ENCODE data around the gene DYDC1. TPM values are rescaled to one million over a fixed set of nuclear protein-coding genes. Genes with fewer than 3 reads are reported as not detected.

Gene DYDC1
- total and polyA plus RNA-seq, 2 donors (not counting 3 experiments of a cell fraction or from before 2014, with no cell fraction given): not detected

GRCh38 chr10:80371467-80371866 is 14.9 kb upstream of the DYDC1 start:
- no peaks in the 10 kb centered on the region for H3K9me1 ChIP-seq (replicated peaks; ENCODE audit: control insufficient read depth, extremely low read depth, insufficient read depth, low read length)
- dilution Hi-C loops (cut with MboI; ENCODE audit: extremely low pct_ligation_motif_present, low sequenced_read_pairs): no loop called here

GRCh38 chr10:80365510-80365909 is 9.0 kb upstream of the DYDC1 start:
- Histone ChIP-seq H3K4me3 (replicated peaks in 1 of 3; ENCODE audit: insufficient read depth in 1 of 3, low read depth in 1 of 3, low read length in 3 of 3) (no peak overlapping the region), H4K20me1 (replicated peaks; ENCODE audit: control insufficient read depth, extremely low read depth, insufficient read depth, low read length) (no peaks in the 10 kb centered on the region), H3K4me1 (ENCODE audit: control insufficient read depth, extremely low read depth, insufficient read depth, low read length) (no peaks in the 10 kb centered on the region), H3K36me3 (ENCODE audit: control insufficient read depth in 2 of 2, extremely low read depth in 1 of 2, insufficient read depth in 2 of 2, low read length in 2 of 2) (no peaks in the 10 kb centered on the region), H3K9me1 (replicated peaks; ENCODE audit: control insufficient read depth, extremely low read depth, insufficient read depth, low read length) (no peaks in the 10 kb centered on the region), H3K27ac (ENCODE audit: insufficient read depth, low read depth, low read length) (no peak overlapping the region), H3K27me3 (ENCODE audit: control insufficient read depth in 2 of 2, insufficient read depth in 2 of 2, low read length in 2 of 2) (peaks cover 4 to 14% of the 10 kb centered on the region in 2 experiments), H2AFZ (ENCODE audit: low read depth, low read length) (no peak overlapping the region), H3K9ac (replicated peaks; ENCODE audit: extremely low read depth, insufficient read depth, low read length) (no peak overlapping the region), H3K9me3 (replicated peaks; ENCODE audit: control insufficient read depth, insufficient read depth, low read length) (no peaks in the 10 kb centered on the region), H3K4me2 (ENCODE audit: insufficient read depth, low read length) (no peak overlapping the region), H3K79me2 (ENCODE audit: control insufficient read depth, insufficient read depth, low read length) (no peaks in the 10 kb centered on the region)
- ChIA-PET CTCF (interaction anchor here (1.2 kb wide), 1 partner anchor 13 kb away, joined by 5 read pairs; no protein-coding TSS in a partner anchor), POLR2A (no interaction called here)
- no TSS peak for BruUV-seq (replicated peaks)
- TF ChIP-seq FOS (IDR thresholded peaks at IDR 0.05; ENCODE audit: borderline replicate concordance, insufficient read depth, low read length) (no peak), GATA2 (IDR thresholded peaks at IDR 0.05; ENCODE audit: insufficient read depth, insufficient read length, low read depth, low read length) (no peak), MYC (IDR thresholded peaks at IDR 0.05; ENCODE audit: low read depth, low read length) (no peak), JUN (IDR thresholded peaks at IDR 0.05; ENCODE audit: borderline replicate concordance, insufficient read depth, insufficient read length, low read depth) (no peak), EZH2 (IDR thresholded peaks at IDR 0.05; ENCODE audit: borderline replicate concordance, low read depth, low read length, severe bottlenecking) (no peak), POLR2A (IDR thresholded peaks at IDR 0.05; ENCODE audit: low read depth, low read length) (no peak), POLR2AphosphoS5 (IDR thresholded peaks at IDR 0.05; ENCODE audit: insufficient read depth, low read depth, low read length) (no peak)
- TF ChIP-seq, protein P1, sequence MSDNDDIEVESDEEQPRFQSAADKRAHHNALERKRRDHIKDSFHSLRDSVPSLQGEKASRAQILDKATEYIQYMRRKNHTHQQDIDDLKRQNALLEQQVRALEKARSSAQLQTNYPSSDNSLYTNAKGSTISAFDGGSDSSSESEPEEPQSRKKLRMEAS (IDR thresholded peaks at IDR 0.05; ENCODE audit: insufficient read depth, insufficient read length): no peak
- TF ChIP-seq, protein P2, sequence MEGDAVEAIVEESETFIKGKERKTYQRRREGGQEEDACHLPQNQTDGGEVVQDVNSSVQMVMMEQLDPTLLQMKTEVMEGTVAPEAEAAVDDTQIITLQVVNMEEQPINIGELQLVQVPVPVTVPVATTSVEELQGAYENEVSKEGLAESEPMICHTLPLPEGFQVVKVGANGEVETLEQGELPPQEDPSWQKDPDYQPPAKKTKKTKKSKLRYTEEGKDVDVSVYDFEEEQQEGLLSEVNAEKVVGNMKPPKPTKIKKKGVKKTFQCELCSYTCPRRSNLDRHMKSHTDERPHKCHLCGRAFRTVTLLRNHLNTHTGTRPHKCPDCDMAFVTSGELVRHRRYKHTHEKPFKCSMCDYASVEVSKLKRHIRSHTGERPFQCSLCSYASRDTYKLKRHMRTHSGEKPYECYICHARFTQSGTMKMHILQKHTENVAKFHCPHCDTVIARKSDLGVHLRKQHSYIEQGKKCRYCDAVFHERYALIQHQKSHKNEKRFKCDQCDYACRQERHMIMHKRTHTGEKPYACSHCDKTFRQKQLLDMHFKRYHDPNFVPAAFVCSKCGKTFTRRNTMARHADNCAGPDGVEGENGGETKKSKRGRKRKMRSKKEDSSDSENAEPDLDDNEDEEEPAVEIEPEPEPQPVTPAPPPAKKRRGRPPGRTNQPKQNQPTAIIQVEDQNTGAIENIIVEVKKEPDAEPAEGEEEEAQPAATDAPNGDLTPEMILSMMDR (IDR thresholded peaks at IDR 0.05; ENCODE audit: extremely low read depth in 1 of 2, insufficient read depth in 1 of 2, low read depth in 1 of 2, low read length in 2 of 2): no peak
- dilution Hi-C loops (cut with MboI; ENCODE audit: extremely low pct_ligation_motif_present, low sequenced_read_pairs): no loop called here
- DNase-seq (ENCODE audit: low read depth, low spot score): no peak
- no peak for FAIRE-seq
- intact Hi-C loops (cut with micrococcal nuclease): no loop called here

More at GRCh38 chr10:80371467-80371866, 14.9 kb upstream of the DYDC1 start:
- Histone ChIP-seq H3K36me3 (ENCODE audit: control insufficient read depth in 2 of 2, extremely low read depth in 1 of 2, insufficient read depth in 2 of 2, low read length in 2 of 2) (no peaks in the 10 kb centered on the region), H3K4me1 (ENCODE audit: control insufficient read depth, extremely low read depth, insufficient read depth, low read length) (no peaks in the 10 kb centered on the region), H4K20me1 (replicated peaks; ENCODE audit: control insufficient read depth, extremely low read depth, insufficient read depth, low read length) (no peaks in the 10 kb centered on the region), H3K27me3 (ENCODE audit: control insufficient read depth in 2 of 2, insufficient read depth in 2 of 2, low read length in 2 of 2) (peaks cover 2 to 3% of the 10 kb centered on the region in 2 experiments), H3K4me2 (ENCODE audit: insufficient read depth, low read length) (no peak overlapping the region), H2AFZ (ENCODE audit: low read depth, low read length) (no peak overlapping the region), H3K4me3 (replicated peaks in 1 of 3; ENCODE audit: insufficient read depth in 1 of 3, low read depth in 1 of 3, low read length in 3 of 3) (no peak overlapping the region), H3K79me2 (ENCODE audit: control insufficient read depth, insufficient read depth, low read length) (no peaks in the 10 kb centered on the region), H3K9ac (replicated peaks; ENCODE audit: extremely low read depth, insufficient read depth, low read length) (no peak overlapping the region), H3K9me3 (replicated peaks; ENCODE audit: control insufficient read depth, insufficient read depth, low read length) (no peaks in the 10 kb centered on the region), H3K27ac (ENCODE audit: insufficient read depth, low read depth, low read length) (no peak overlapping the region)
- no peak for DNase-seq (ENCODE audit: low read depth, low spot score)
- intact Hi-C loops (cut with micrococcal nuclease): no loop called here
- no peak for FAIRE-seq
- ChIA-PET CTCF (no interaction called here), POLR2A (no interaction called here)
- TF ChIP-seq MYC (IDR thresholded peaks at IDR 0.05; ENCODE audit: low read depth, low read length): no peak
- no TSS peak for BruUV-seq (replicated peaks)

Measured in endothelial cell of umbilical vein (primary cell).